ENCODE measurements around the gene SORCS1.

SORCS1 gene

GRCh38 chr10:106547047-106547635 is 617.4 kb downstream of the SORCS1 start:
- POLR2A ChIA-PET, result no interaction called here
- Histone ChIP-seq H3K4me3 (ENCODE audit: low read depth, low read length) (no peak overlapping the region), H3K4me1 (ENCODE audit: control insufficient read depth, insufficient read depth, low read length) (no peaks in the 10 kb centered on the region), H3K9me3 (ENCODE audit: control insufficient read depth, insufficient read depth, low read depth, low read length) (no peaks in the 10 kb centered on the region), H3K36me3 (ENCODE audit: control insufficient read depth in 2 of 2, insufficient read depth in 1 of 2, low read length in 2 of 2) (no peaks in the 10 kb centered on the region), H3K27ac (ENCODE audit: extremely low read depth, low read depth, low read length) (no peak overlapping the region)
- TF ChIP-seq TRIM28 (IDR thresholded peaks at IDR 0.05; ENCODE audit: borderline replicate concordance, low read length) (peak; percentile 53; the same call in 1 of the 2 replicates), SETDB1 (IDR thresholded peaks at IDR 0.05; ENCODE audit: insufficient read length, low read length) (peak; percentile 73), ZNF610 (tag by site-specific recombination; IDR thresholded peaks at IDR 0.05; ENCODE audit: borderline replicate concordance) (no peak)
- CTCF ChIA-PET, result interaction anchor here (0.7 to 1.0 kb wide), 2 partner anchors 22 to 24 kb away, joined by 3 read pairs; no protein-coding TSS in a partner anchor

- TF ChIP-seq ZNF26 (tag by site-specific recombination; IDR thresholded peaks at IDR 0.05), result no peak
- no peak for TF ChIP-seq WT1 (tag by site-specific recombination; IDR thresholded peaks at IDR 0.05)
- no peak overlapping the region for H3K4me3 ChIP-seq (ENCODE audit: low read depth, low read length)
- no peak overlapping the region for H3K27ac ChIP-seq (ENCODE audit: extremely low read depth, low read depth, low read length)
- no peaks in the 10 kb centered on the region for H3K4me1 ChIP-seq (ENCODE audit: control insufficient read depth, insufficient read depth, low read length)
- H3K36me3 ChIP-seq (ENCODE audit: control insufficient read depth in 2 of 2, insufficient read depth in 1 of 2, low read length in 2 of 2), result no peaks in the 10 kb centered on the region
- CTCF ChIA-PET, result interaction anchor here (0.6 kb wide), 1 partner anchor 129 kb away, joined by 3 read pairs; no protein-coding TSS in a partner anchor
- H3K9me3 ChIP-seq (ENCODE audit: control insufficient read depth, insufficient read depth, low read depth, low read length), result no peaks in the 10 kb centered on the region
- POLR2A ChIA-PET, result no interaction called here
These were observed 622.0 kb downstream of the SORCS1 start for GRCh38 chr10:106542461-106542860.

- H3K9me3 ChIP-seq (ENCODE audit: control insufficient read depth, insufficient read depth, low read depth, low read length), result no peaks in the 10 kb centered on the region
- no peaks in the 10 kb centered on the region; the same call in 1 of the 2 replicates for H3K4me1 ChIP-seq (ENCODE audit: control insufficient read depth, insufficient read depth, low read length)
- H3K27ac ChIP-seq (ENCODE audit: extremely low read depth, low read depth, low read length), result no peak overlapping the region
- POLR2A ChIA-PET, result interaction anchor here (0.7 to 1.2 kb wide), 2 partner anchors 13 to 166 kb away, joined by 3 read pairs; no protein-coding TSS in a partner anchor
- no peaks in the 10 kb centered on the region for H3K36me3 ChIP-seq (ENCODE audit: control insufficient read depth in 2 of 2, insufficient read depth in 1 of 2, low read length in 2 of 2)
- no peak overlapping the region for H3K4me3 ChIP-seq (ENCODE audit: low read depth, low read length)
- no peak for TF ChIP-seq ZNF169 (tag by site-specific recombination; IDR thresholded peaks at IDR 0.05)
- no peak for TF ChIP-seq ZNF394 (tag by site-specific recombination; IDR thresholded peaks at IDR 0.05; ENCODE audit: borderline replicate concordance)
- no peak for TF ChIP-seq ZNF416 (tag by site-specific recombination; IDR thresholded peaks at IDR 0.05)
- no peak for TF ChIP-seq ZNF610 (tag by site-specific recombination; IDR thresholded peaks at IDR 0.05; ENCODE audit: borderline replicate concordance)
- no peak for TF ChIP-seq GFI1B (tag by site-specific recombination; IDR thresholded peaks at IDR 0.05)
- no peak for TF ChIP-seq ZNF530 (tag by site-specific recombination; IDR thresholded peaks at IDR 0.05; ENCODE audit: low read depth)
- no peak for TF ChIP-seq ZNF48 (tag by site-specific recombination; IDR thresholded peaks at IDR 0.05)
- CTCF ChIA-PET, result interaction anchor here (1.2 kb wide), 1 partner anchor 23 kb away, joined by 4 read pairs; no protein-coding TSS in a partner anchor
These were observed 623.9 kb downstream of the SORCS1 start for GRCh38 chr10:106540645-106541044.

GRCh38 chr10:106537866-106538265 is 626.6 kb downstream of the SORCS1 start:
- ChIA-PET CTCF (no interaction called here), POLR2A (no interaction called here)

More at GRCh38 chr10:106537866-106538265, 626.6 kb downstream of the SORCS1 start:
- H3K4me3 ChIP-seq (ENCODE audit: low read depth, low read length), result no peak overlapping the region
- no peak overlapping the region for H3K27ac ChIP-seq (ENCODE audit: extremely low read depth, low read depth, low read length)
- H3K4me1 ChIP-seq (ENCODE audit: control insufficient read depth, insufficient read depth, low read length), result no peaks in the 10 kb centered on the region; the same call in 1 of the 2 replicates
- no peaks in the 10 kb centered on the region for H3K36me3 ChIP-seq (ENCODE audit: control insufficient read depth in 2 of 2, insufficient read depth in 1 of 2, low read length in 2 of 2)
- TF ChIP-seq ZNF302 (tag by site-specific recombination; IDR thresholded peaks at IDR 0.05; ENCODE audit: low read depth), result no peak
- TF ChIP-seq SCRT2 (tag by site-specific recombination; IDR thresholded peaks at IDR 0.05), result no peak
- no peak for TF ChIP-seq ZNF701 (tag by site-specific recombination; IDR thresholded peaks at IDR 0.05)
- TF ChIP-seq ZNF473 (tag by site-specific recombination; IDR thresholded peaks at IDR 0.05), result no peak
- H3K9me3 ChIP-seq (ENCODE audit: control insufficient read depth, insufficient read depth, low read depth, low read length), result no peaks in the 10 kb centered on the region

Measured in HEK293 (cell line).